ENCODE results near the gene BCL2L12.
A peak's percentile ranks its signal among the peaks of the same experiment; 100 is the strongest.

The BCL2L12 gene

GRCh38 chr19:49676784-49677230 lies 11.1 kb downstream of the BCL2L12 start:
- no peak for TF ChIP-seq EZH2 (IDR thresholded peaks at IDR 0.05; ENCODE audit: borderline replicate concordance, low read depth, low read length, severe bottlenecking)
- H3K4me2 ChIP-seq (ENCODE audit: insufficient read depth, low read length) = peak overlapping the region; percentile 79

GRCh38 chr19:49677231-49677900 lies 11.6 kb downstream of the BCL2L12 start, which contains the start of gene PRMT1:
TSS of gene PRMT1 (plus strand) at chr19:49677271. CDS start at chr19:49677281, 10 bp downstream.
- ATAC-seq (ENCODE audit: insufficient read depth, low read depth) = peak; percentile 1; the same call in 1 of the 3 replicates
- peaks cover 50% of the 10 kb centered on the region for H3K79me2 ChIP-seq (ENCODE audit: insufficient read depth, low read length)
- no peak for DNase-seq

More at GRCh38 chr19:49676784-49677230, 11.1 kb downstream of the BCL2L12 start:
- peak overlapping the region; percentile 99 for H3K9ac ChIP-seq (ENCODE audit: low read depth, low read length)
- H3K4me1 ChIP-seq (ENCODE audit: insufficient read depth, low read length) = peaks cover 38% of the 10 kb centered on the region
- peak overlapping the region; percentile 72 for H2AFZ ChIP-seq (ENCODE audit: low read depth, low read length)
- peaks cover 44% of the 10 kb centered on the region for H3K79me2 ChIP-seq (ENCODE audit: insufficient read depth, low read length)
- no peaks in the 10 kb centered on the region for H3K27me3 ChIP-seq (ENCODE audit: insufficient read depth, low read length, poor library complexity)
- H3K4me3 ChIP-seq (ENCODE audit: low read depth in 1 of 2, low read length in 2 of 2) = peak overlapping the region; percentile 83 to 91
- no peaks in the 10 kb centered on the region for H3K9me3 ChIP-seq (ENCODE audit: insufficient read depth, low read length, severe bottlenecking)
- peaks cover 41% of the 10 kb centered on the region for H4K20me1 ChIP-seq (ENCODE audit: insufficient read depth, low read length)
- peaks cover 33% of the 10 kb centered on the region for H3K36me3 ChIP-seq (ENCODE audit: insufficient read depth, low read length)
- DNase-seq (peak; percentile 100), ATAC-seq (ENCODE audit: insufficient read depth, low read depth) (peak; percentile 82)
- H3K27ac ChIP-seq (ENCODE audit: low read length) = peak overlapping the region; percentile 96

GRCh38 chr19:49677901-49678674 lies 12.4 kb downstream of the BCL2L12 start:
- H3K9ac ChIP-seq (ENCODE audit: low read depth, low read length) = peak overlapping the region; percentile 99
- TF ChIP-seq EZH2 (IDR thresholded peaks at IDR 0.05; ENCODE audit: borderline replicate concordance, low read depth, low read length, severe bottlenecking) = no peak
- TF ChIP-seq CTCF (IDR thresholded peaks at IDR 0.05; ENCODE audit: borderline replicate concordance, extremely low read depth, low read length, poor library complexity, severe bottlenecking) = peak; percentile 87
- H3K27ac ChIP-seq (ENCODE audit: low read length) = peak overlapping the region; percentile 96
- H3K27me3 ChIP-seq (ENCODE audit: insufficient read depth, low read length, poor library complexity) = no peaks in the 10 kb centered on the region
- no peak overlapping the region for H2AFZ ChIP-seq (ENCODE audit: low read depth, low read length)
- peak overlapping the region; percentile 79 for H3K4me2 ChIP-seq (ENCODE audit: insufficient read depth, low read length)
- peaks cover 38% of the 10 kb centered on the region for H3K4me1 ChIP-seq (ENCODE audit: insufficient read depth, low read length)
- H3K79me2 ChIP-seq (ENCODE audit: insufficient read depth, low read length) = peaks cover 53% of the 10 kb centered on the region
- H3K9me3 ChIP-seq (ENCODE audit: insufficient read depth, low read length, severe bottlenecking) = no peaks in the 10 kb centered on the region
- ATAC-seq (ENCODE audit: insufficient read depth, low read depth) (no peak), DNase-seq (peak; percentile 87)
- H3K4me3 ChIP-seq (ENCODE audit: low read depth in 1 of 2, low read length in 2 of 2) = peak overlapping the region; percentile 83 to 91
- peaks cover 40% of the 10 kb centered on the region for H3K36me3 ChIP-seq (ENCODE audit: insufficient read depth, low read length)
- peaks cover 45% of the 10 kb centered on the region for H4K20me1 ChIP-seq (ENCODE audit: insufficient read depth, low read length)

More at GRCh38 chr19:49677231-49677900, 11.6 kb downstream of the BCL2L12 start, which contains the start of gene PRMT1:
- Histone ChIP-seq H2AFZ (ENCODE audit: low read depth, low read length) (peak within 1 kb of the TSS; percentile 86), H3K27ac (ENCODE audit: low read length) (peak within 1 kb of the TSS; percentile 96), H3K36me3 (ENCODE audit: insufficient read depth, low read length) (peaks cover 33% of the 10 kb centered on the region), H4K20me1 (ENCODE audit: insufficient read depth, low read length) (peaks cover 43% of the 10 kb centered on the region), H3K27me3 (ENCODE audit: insufficient read depth, low read length, poor library complexity) (no peaks in the 10 kb centered on the region), H3K4me1 (ENCODE audit: insufficient read depth, low read length) (peaks cover 38% of the 10 kb centered on the region), H3K4me3 (ENCODE audit: low read depth in 1 of 2, low read length in 2 of 2) (peak within 1 kb of the TSS; percentile 83 to 91), H3K9ac (ENCODE audit: low read depth, low read length) (peak within 1 kb of the TSS; percentile 99), H3K4me2 (ENCODE audit: insufficient read depth, low read length) (peak within 1 kb of the TSS; percentile 79), H3K9me3 (ENCODE audit: insufficient read depth, low read length, severe bottlenecking) (no peaks in the 10 kb centered on the region)
- TF ChIP-seq CTCF (IDR thresholded peaks at IDR 0.05; ENCODE audit: borderline replicate concordance, extremely low read depth, low read length, poor library complexity, severe bottlenecking) (peak; percentile 28), EZH2 (IDR thresholded peaks at IDR 0.05; ENCODE audit: borderline replicate concordance, low read depth, low read length, severe bottlenecking) (no peak)

All from DND-41 (cell line).